BJ (cell line): Measurements from ENCODE around the gene HOXA10. TPM values are rescaled to one million over a fixed set of nuclear protein-coding genes. Genes with fewer than 3 reads are reported as not detected.

ENCODE experiments used
- CTCF ChIA-PET: fragments of 350-600 bp; formaldehyde crosslinking; extraction: SDS; loops from one replicate; lab custom pipeline; 2021; ENCODE audit warnings: antibody characterized with exemption, inconsistent platforms; lab: Yijun Ruan, JAX
- POLR2A ChIA-PET: fragments of 300-600 bp; sonication (Branson Sonifier 250); formaldehyde crosslinking; extraction: SDS; loops from one replicate; lab custom pipeline; 2021; ENCODE audit warnings: antibody characterized with exemption; lab: Charles Lee
- DNase-seq: peaks from one replicate; pipeline ENCODE4 v3.0.0-alpha.2; 2011; ENCODE audit warnings: low read depth
- H3K27me3 ChIP-seq: 2 replicates; pipeline ENCODE4 v1.6.0; 2011; ENCODE audit warnings: low read length; ENCODE audit not compliant: control insufficient read depth, insufficient read depth
- H3K36me3 ChIP-seq: 2 replicates; pipeline ENCODE4 v1.5.1; 2011; ENCODE audit warnings: low read length; ENCODE audit not compliant: control insufficient read depth, insufficient read depth
- H3K4me3 ChIP-seq: 2 replicates; pipeline ENCODE4 v1.5.1; 2011; ENCODE audit warnings: low read depth, mild to moderate bottlenecking, control low read depth, low read length
- CTCF ChIP-seq: IDR thresholded peaks from 2 replicates; pipeline ENCODE4 v1.5.1; 2011; ENCODE audit warnings: low read depth, mild to moderate bottlenecking, control low read depth, inconsistent platforms, low read length, moderate library complexity; ENCODE audit not compliant: insufficient read depth
- polyA plus RNA-seq: library from polyadenylated mRNA; depleted of rRNA; stranded (reverse); fragments of >200 nt; gene quantifications from 2 replicates; pipeline ENCODE4 v1.2.3, GENCODE V29; 2011

Gene HOXA10
- polyA plus RNA-seq, 1 experiment: 54.7 TPM

- POLR2A ChIA-PET: interaction anchor here (1.3 kb wide), 1 partner anchor 15 kb away, joined by 8 read pairs; no protein-coding TSS in a partner anchor
- no peaks in the 10 kb centered on the region for H3K27me3 ChIP-seq
- 0 out of 2 replicates have a peak, but pooled peaks have one; percentile 5 for TF ChIP-seq CTCF
- DNase-seq: no peak
- CTCF ChIA-PET: interaction anchor here (1.4 to 16.1 kb wide), 4 partner anchors 8 to 23 kb away, joined by 3 to 187 read pairs (median 28); partner anchors contain the start of gene HOXA11
- peak overlapping the region; percentile 72 for H3K4me3 ChIP-seq
- peaks cover 13% of the 10 kb centered on the region for H3K36me3 ChIP-seq
Observed at GRCh38 chr7:27171637-27172314, 2.3 kb downstream of the HOXA10 start.

- no peak for DNase-seq
- Histone ChIP-seq H3K4me3 (peak overlapping the region; percentile 72), H3K27me3 (no peaks in the 10 kb centered on the region), H3K36me3 (peaks cover 13% of the 10 kb centered on the region)
- POLR2A ChIA-PET: no interaction called here
- CTCF ChIA-PET: interaction anchor here (1.4 to 16.1 kb wide), 4 partner anchors 8 to 23 kb away, joined by 3 to 187 read pairs (median 28); partner anchors contain the start of gene HOXA11
- no peak for TF ChIP-seq CTCF
Observed at GRCh38 chr7:27171325-27171636, 2.8 kb downstream of the HOXA10 start.

- TF ChIP-seq CTCF: no peak
- H3K36me3 ChIP-seq: peaks cover 13% of the 10 kb centered on the region
- ChIA-PET CTCF (interaction anchor here (1.4 to 16.1 kb wide), 4 partner anchors 9 to 24 kb away, joined by 3 to 187 read pairs (median 28); partner anchors contain the start of gene HOXA11), POLR2A (interaction anchor here (0.5 kb wide), 1 partner anchor 176 kb away, joined by 3 read pairs; no protein-coding TSS in a partner anchor)
- peak overlapping the region; percentile 72 for H3K4me3 ChIP-seq
- DNase-seq: no peak
- H3K27me3 ChIP-seq: no peaks in the 10 kb centered on the region
Observed at GRCh38 chr7:27170426-27171324, 3.4 kb downstream of the HOXA10 start.

GRCh38 chr7:27169658-27170425, 4.3 kb downstream of the HOXA10 start:
- H3K27me3 ChIP-seq: no peaks in the 10 kb centered on the region
- ChIA-PET CTCF (interaction anchor here (4.6 to 16.1 kb wide), 3 partner anchors 9 to 18 kb away, joined by 23 to 187 read pairs (median 34); partner anchors contain the start of gene HOXA11), POLR2A (no interaction called here)
- H3K4me3 ChIP-seq: peak overlapping the region; percentile 72
- DNase-seq: no peak
- peaks cover 12% of the 10 kb centered on the region for H3K36me3 ChIP-seq
- TF ChIP-seq CTCF: no peak
